IMR-90 (cell line): ENCODE measurements around the gene PGBD5. TPM values are rescaled to one million over a fixed set of nuclear protein-coding genes. Genes with fewer than 3 reads are reported as not detected.

Source experiments
- ATAC-seq: fragments of 200-7000 bp; cut with Tn5 transposase; 2 replicates; pipeline ENCODE4 v1.9.1; 2020; ENCODE audit warnings: low read depth, mild to moderate bottlenecking, moderate library complexity
- BruUV-seq: library from RNA; stranded (reverse); fragments of 400-500 nt; replicated peaks from 2 replicates; lab custom pipeline; 2021; lab: Mats Ljungman, UMichigan
- CTCF ChIA-PET: fragments of 300-600 bp; formaldehyde crosslinking; extraction: SDS; loops from one replicate; lab custom pipeline; 2021; ENCODE audit warnings: antibody characterized with exemption; lab: Yijun Ruan, JAX
- POLR2A ChIA-PET: fragments of 300-600 bp; sonication (Branson Sonifier 250); formaldehyde crosslinking; loops from one replicate; lab custom pipeline; 2022; ENCODE audit warnings: antibody characterized with exemption; ENCODE audit not compliant: unreplicated experiment; lab: Charles Lee
- DNase-seq: peaks from one replicate; pipeline ENCODE4 v3.0.0; 2013
- H2AFZ ChIP-seq: replicated peaks from 2 replicates; pipeline ENCODE3; 2013; ENCODE audit warnings: low read length, mild to moderate bottlenecking; ENCODE audit not compliant: poor library complexity
- H2AK5ac ChIP-seq: 2 replicates; pipeline ENCODE4 v1.6.1; 2013; ENCODE audit warnings: low read depth, low read length, inconsistent platforms
- H2AK9ac ChIP-seq: replicated peaks from 2 replicates; pipeline ENCODE3; 2013; ENCODE audit warnings: mild to moderate bottlenecking, low read depth, low read length, moderate library complexity; ENCODE audit not compliant: poor library complexity
- H2BK120ac ChIP-seq: 2 replicates; pipeline ENCODE4 v1.6.1; 2013; ENCODE audit warnings: low read depth, low read length, inconsistent platforms
- H2BK15ac ChIP-seq: 3 replicates; pipeline ENCODE4 v1.6.1; 2013; ENCODE audit warnings: low read depth, low read length, inconsistent platforms
- H2BK20ac ChIP-seq: 2 replicates; pipeline ENCODE4 v1.6.1; 2013; ENCODE audit warnings: low read depth, mild to moderate bottlenecking, inconsistent platforms, low read length, moderate library complexity
- H2BK5ac ChIP-seq: 2 replicates; pipeline ENCODE4 v1.6.1; 2013; ENCODE audit warnings: mild to moderate bottlenecking, low read depth, low read length, inconsistent platforms; ENCODE audit not compliant: poor library complexity, severe bottlenecking
- H3K14ac ChIP-seq: replicated peaks from 2 replicates; pipeline ENCODE4 v1.6.1; 2013; ENCODE audit warnings: low read depth, low read length, inconsistent platforms
- H3K18ac ChIP-seq: 2 replicates; pipeline ENCODE4 v1.6.1; 2013; ENCODE audit warnings: low read depth, low read length, control low read depth
- H3K23ac ChIP-seq: 2 replicates; pipeline ENCODE4 v1.6.1; 2013; ENCODE audit warnings: low read depth, low read length, inconsistent platforms
- H3K27ac ChIP-seq: 2 replicates; pipeline ENCODE4 v1.5.1; 2013; ENCODE audit warnings: mild to moderate bottlenecking, control low read depth, low read length; ENCODE audit not compliant: insufficient read depth
- H3K27me3 ChIP-seq: 2 replicates; pipeline ENCODE4 v1.6.1; 2013; ENCODE audit warnings: low read length; ENCODE audit not compliant: control insufficient read depth, insufficient read depth
- H3K36me3 ChIP-seq: 2 replicates; pipeline ENCODE4 v1.6.1; 2013; ENCODE audit warnings: low read length, mixed read lengths; ENCODE audit not compliant: control insufficient read depth, insufficient read depth
- H3K4ac ChIP-seq: 2 replicates; pipeline ENCODE4 v1.6.1; 2013; ENCODE audit warnings: low read depth, low read length, inconsistent platforms
- H3K4me1 ChIP-seq: 2 replicates; pipeline ENCODE4 v1.6.1; 2013; ENCODE audit warnings: low read length, mixed read lengths; ENCODE audit not compliant: control insufficient read depth, insufficient read depth
- H3K4me2 ChIP-seq: 2 replicates; pipeline ENCODE4 v1.6.1; 2013; ENCODE audit warnings: low read depth, mild to moderate bottlenecking, control low read depth, low read length, moderate library complexity
- H3K4me3 ChIP-seq: 2 replicates; pipeline ENCODE4 v1.5.1; 2013; ENCODE audit warnings: low read depth, mild to moderate bottlenecking, control low read depth, low read length, moderate library complexity; ENCODE audit not compliant: insufficient read depth
- H3K56ac ChIP-seq: 2 replicates; pipeline ENCODE4 v1.6.1; 2013; ENCODE audit warnings: low read length, inconsistent platforms; ENCODE audit not compliant: insufficient read depth; ENCODE audit errors: extremely low read depth
- H3K79me1 ChIP-seq, 2 experiments: 2 replicates each; pipeline ENCODE4 v1.6.1; 2013; ENCODE audit warnings: low read length in 2 of 2, inconsistent platforms in 1 of 2, low read depth in 1 of 2
- H3K9ac ChIP-seq: 2 replicates; pipeline ENCODE4 v1.6.1; 2013; ENCODE audit warnings: low read depth, low read length, control low read depth
- H3K9me1 ChIP-seq: 2 replicates; pipeline ENCODE4 v1.6.1; 2013; ENCODE audit warnings: low read length, inconsistent platforms; ENCODE audit not compliant: insufficient read depth
- H3K9me3 ChIP-seq: 2 replicates; pipeline ENCODE4 v1.6.1; 2013; ENCODE audit warnings: low read length; ENCODE audit not compliant: control insufficient read depth, insufficient read depth
- H4K20me1 ChIP-seq: 2 replicates; pipeline ENCODE4 v1.6.1; 2013; ENCODE audit warnings: low read length, inconsistent platforms; ENCODE audit not compliant: insufficient read depth
- H4K5ac ChIP-seq: 2 replicates; pipeline ENCODE4 v1.6.1; 2013; ENCODE audit warnings: mild to moderate bottlenecking, low read depth, low read length, control low read depth
- H4K8ac ChIP-seq, 2 experiments: 2 replicates each; pipeline ENCODE4 v1.6.1; 2013; ENCODE audit warnings: low read depth in 2 of 2, low read length in 2 of 2, control low read depth in 1 of 2, inconsistent platforms in 1 of 2
- H4K91ac ChIP-seq: 2 replicates; pipeline ENCODE4 v1.6.1; 2013; ENCODE audit warnings: low read depth, low read length, inconsistent platforms; ENCODE audit not compliant: insufficient read depth
- BHLHE40 ChIP-seq: fragments of 150-350 bp; IDR thresholded peaks from 2 replicates; pipeline ENCODE4 v1.6.1; 2016; ENCODE audit warnings: mild to moderate bottlenecking, low read depth, low read length
- CEBPB ChIP-seq: IDR thresholded peaks from 2 replicates; pipeline ENCODE4 v1.6.1; 2012; ENCODE audit warnings: low read depth, low read length, improper control_type of control experiment
- CHD1 ChIP-seq: IDR thresholded peaks from 2 replicates; pipeline ENCODE4 v1.6.1; 2012; ENCODE audit warnings: low read depth, low read length, improper control_type of control experiment
- ELK1 ChIP-seq: fragments of 150-350 bp; IDR thresholded peaks from 2 replicates; pipeline ENCODE4 v1.6.1; 2016; ENCODE audit warnings: low read depth, mild to moderate bottlenecking, low read length, moderate library complexity, borderline replicate concordance
- FOS ChIP-seq: fragments of 150-350 bp; IDR thresholded peaks from 2 replicates; pipeline ENCODE4 v1.6.1; 2016; ENCODE audit warnings: low read depth, low read length
- MAFK ChIP-seq: IDR thresholded peaks from 2 replicates; pipeline ENCODE4 v1.6.1; 2012; ENCODE audit warnings: low read depth, low read length, improper control_type of control experiment
- MAZ ChIP-seq: IDR thresholded peaks from 2 replicates; pipeline ENCODE4 v1.6.1; 2012; ENCODE audit warnings: low read depth, mild to moderate bottlenecking, low read length, improper control_type of control experiment, moderate library complexity, borderline replicate concordance
- MXI1 ChIP-seq: IDR thresholded peaks from 2 replicates; pipeline ENCODE4 v1.6.1; 2012; ENCODE audit warnings: low read depth, mild to moderate bottlenecking, low read length, moderate library complexity, borderline replicate concordance
- NFE2L2 ChIP-seq: fragments of 150-350 bp; IDR thresholded peaks from 2 replicates; pipeline ENCODE4 v1.6.1; 2016; ENCODE audit warnings: low read depth, mild to moderate bottlenecking, low read length
- POLR2A ChIP-seq: IDR thresholded peaks from 2 replicates; pipeline ENCODE4 v1.6.1; 2012; ENCODE audit warnings: mild to moderate bottlenecking, low read depth, low read length
- RAD21 ChIP-seq: IDR thresholded peaks from 2 replicates; pipeline ENCODE4 v1.6.1; 2012; ENCODE audit warnings: low read length, improper control_type of control experiment
- RCOR1 ChIP-seq: IDR thresholded peaks from 2 replicates; pipeline ENCODE4 v1.6.1; 2012; ENCODE audit warnings: mild to moderate bottlenecking, low read length, improper control_type of control experiment; ENCODE audit not compliant: insufficient replicate concordance
- RFX5 ChIP-seq: IDR thresholded peaks from 2 replicates; pipeline ENCODE4 v1.8.0; 2012; ENCODE audit warnings: low read depth, mild to moderate bottlenecking, low read length, moderate library complexity
- SMC3 ChIP-seq: fragments of 150-350 bp; IDR thresholded peaks from 2 replicates; pipeline ENCODE4 v1.6.1; 2016; ENCODE audit warnings: low read depth, mild to moderate bottlenecking, antibody characterized with exemption, low read length, moderate library complexity
- WGBS, 2 experiments: methylation state at CpG; one replicate each; pipeline versions ENCODE4 v1.1.5 to v1.1.7; 2013; ENCODE audit warnings: missing lambda C conversion rate in 2 of 2; ENCODE audit not compliant: insufficient read length in 1 of 2; ENCODE audit errors: extremely low coverage in 2 of 2; 5-methylcytosine and 5-hydroxymethylcytosine counted together
- dilution Hi-C: fragments of 300-500 bp; cut with HindIII; formaldehyde crosslinking; loops from one replicate; pipeline ENCODE4 v1.14.3; 2018; ENCODE audit warnings: low sequenced_read_pairs; ENCODE audit not compliant: unreplicated experiment
- in situ Hi-C: fragments of 300-500 bp; cut with MboI; formaldehyde crosslinking; loops from 3 replicates; pipeline ENCODE4 v1.14.3; 2019; ENCODE audit warnings: low sequenced_read_pairs, inconsistent platforms, mixed read lengths
- intact Hi-C: fragments of 100-400 bp; cut with micrococcal nuclease; formaldehyde crosslinking; loops from 2 replicates; pipeline ENCODE4 v1.10.0; 2022
- polyA plus RNA-seq, 3 experiments: library from polyadenylated mRNA; depleted of rRNA; stranded (reverse); fragments of >200 nt; gene quantifications; 2 replicates each; pipeline ENCODE4 v1.2.3, GENCODE V29; 2012; ENCODE audit warnings: low replicate concordance in 1 of 3
- total RNA-seq: library from RNA; depleted of rRNA; stranded (reverse); fragments of >200 nt; gene quantifications from 2 replicates; pipeline ENCODE4 v1.2.3, GENCODE V29; 2012
- TF ChIP-seq, protein P1 (sequence below): conservative IDR thresholded peaks from 2 replicates; pipeline ENCODE4 v1.5.1; 2012; ENCODE audit warnings: mild to moderate bottlenecking, low read depth, low read length, improper control_type of control experiment
- TF ChIP-seq, protein P2 (sequence below): fragments of 150-350 bp; IDR thresholded peaks from 2 replicates; pipeline ENCODE4 v1.6.1; 2017; ENCODE audit warnings: mild to moderate bottlenecking, antibody characterized with exemption, low read length, low read depth

PGBD5 gene
- total and polyA plus RNA-seq, 2 of the 4 experiments (the other 2 are of a cell fraction): 0.18 to 0.36 TPM

GRCh38 chr1:230387876-230388275, 38.3 kb downstream of the PGBD5 start:
- H3K4me2 ChIP-seq: no peak overlapping the region
- no peak overlapping the region for H2BK15ac ChIP-seq
- H3K56ac ChIP-seq: no peak overlapping the region
- H3K27ac ChIP-seq: no peak overlapping the region
- no peak overlapping the region for H3K23ac ChIP-seq
- no peaks in the 10 kb centered on the region for H3K4me1 ChIP-seq
- H3K4ac ChIP-seq: no peak overlapping the region
- H3K18ac ChIP-seq: no peak overlapping the region
- H2AK5ac ChIP-seq: no peak overlapping the region
- in situ Hi-C loops: no loop called here
- no peak overlapping the region for H4K5ac ChIP-seq
- no peaks in the 10 kb centered on the region for H3K27me3 ChIP-seq
- CTCF ChIA-PET: no interaction called here
- H4K91ac ChIP-seq: no peak overlapping the region
- 0 out of 2 replicates have a peak, but pooled peaks cover 3% of the 10 kb centered on the region for H3K9me3 ChIP-seq
- no peaks in the 10 kb centered on the region for H3K9me1 ChIP-seq
- DNase-seq (no peak), ATAC-seq (no peak)
- no peak overlapping the region for H4K8ac ChIP-seq
- no peak overlapping the region for H3K14ac ChIP-seq
- no peak overlapping the region for H2AFZ ChIP-seq
- POLR2A ChIA-PET: no interaction called here
- H4K20me1 ChIP-seq: no peaks in the 10 kb centered on the region
- intact Hi-C loops: no loop called here
- H2AK9ac ChIP-seq: no peak overlapping the region
- H2BK20ac ChIP-seq: no peak overlapping the region
- no peaks in the 10 kb centered on the region for H3K79me1 ChIP-seq
- BruUV-seq: no TSS peak
- dilution Hi-C loops: no loop called here
- no peak overlapping the region for H3K4me3 ChIP-seq
- no peaks in the 10 kb centered on the region for H3K36me3 ChIP-seq
- TF ChIP-seq MXI1 (no peak), RCOR1 (no peak), SMC3 (no peak), ELK1 (no peak), POLR2A (no peak), RAD21 (no peak), MAFK (no peak), FOS (no peak), NFE2L2 (no peak), CHD1 (no peak), BHLHE40 (no peak), RFX5 (no peak), MAZ (no peak), CEBPB (no peak)
- TF ChIP-seq, protein P1, sequence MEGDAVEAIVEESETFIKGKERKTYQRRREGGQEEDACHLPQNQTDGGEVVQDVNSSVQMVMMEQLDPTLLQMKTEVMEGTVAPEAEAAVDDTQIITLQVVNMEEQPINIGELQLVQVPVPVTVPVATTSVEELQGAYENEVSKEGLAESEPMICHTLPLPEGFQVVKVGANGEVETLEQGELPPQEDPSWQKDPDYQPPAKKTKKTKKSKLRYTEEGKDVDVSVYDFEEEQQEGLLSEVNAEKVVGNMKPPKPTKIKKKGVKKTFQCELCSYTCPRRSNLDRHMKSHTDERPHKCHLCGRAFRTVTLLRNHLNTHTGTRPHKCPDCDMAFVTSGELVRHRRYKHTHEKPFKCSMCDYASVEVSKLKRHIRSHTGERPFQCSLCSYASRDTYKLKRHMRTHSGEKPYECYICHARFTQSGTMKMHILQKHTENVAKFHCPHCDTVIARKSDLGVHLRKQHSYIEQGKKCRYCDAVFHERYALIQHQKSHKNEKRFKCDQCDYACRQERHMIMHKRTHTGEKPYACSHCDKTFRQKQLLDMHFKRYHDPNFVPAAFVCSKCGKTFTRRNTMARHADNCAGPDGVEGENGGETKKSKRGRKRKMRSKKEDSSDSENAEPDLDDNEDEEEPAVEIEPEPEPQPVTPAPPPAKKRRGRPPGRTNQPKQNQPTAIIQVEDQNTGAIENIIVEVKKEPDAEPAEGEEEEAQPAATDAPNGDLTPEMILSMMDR: no peak
- TF ChIP-seq, protein P2, sequence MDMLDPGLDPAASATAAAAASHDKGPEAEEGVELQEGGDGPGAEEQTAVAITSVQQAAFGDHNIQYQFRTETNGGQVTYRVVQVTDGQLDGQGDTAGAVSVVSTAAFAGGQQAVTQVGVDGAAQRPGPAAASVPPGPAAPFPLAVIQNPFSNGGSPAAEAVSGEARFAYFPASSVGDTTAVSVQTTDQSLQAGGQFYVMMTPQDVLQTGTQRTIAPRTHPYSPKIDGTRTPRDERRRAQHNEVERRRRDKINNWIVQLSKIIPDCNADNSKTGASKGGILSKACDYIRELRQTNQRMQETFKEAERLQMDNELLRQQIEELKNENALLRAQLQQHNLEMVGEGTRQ: no peak
- H3K9ac ChIP-seq: no peak overlapping the region
- H2BK5ac ChIP-seq: no peak overlapping the region
- no CpG with 5 or more reads among the region's 12 CpGs for WGBS, 2 experiments
- H2BK120ac ChIP-seq: no peak overlapping the region
